GM18511 (cell line): ENCODE results near the gene NEGR1.

Experiments used
- ATAC-seq: cut with Tn5 transposase; IDR thresholded peaks from one replicate; pipeline ENCODE4 v1.9.1; 2021; ENCODE audit warnings: mild to moderate bottlenecking, moderate library complexity; ENCODE audit not compliant: unreplicated experiment

Gene NEGR1

GRCh38 chr1:72122099-72122880 is 160.0 kb downstream of the NEGR1 start:
- ATAC-seq, result no peak

- ATAC-seq, result no peak
Measured at GRCh38 chr1:72119491-72119890, 162.8 kb downstream of the NEGR1 start.

GRCh38 chr1:72117621-72118020 is 164.7 kb downstream of the NEGR1 start:
- no peak for ATAC-seq

GRCh38 chr1:72115290-72115689 is 167.0 kb downstream of the NEGR1 start:
- ATAC-seq, result no peak

- ATAC-seq, result no peak
Measured at GRCh38 chr1:72111662-72112061, 170.7 kb downstream of the NEGR1 start.

- no peak for ATAC-seq
Measured at GRCh38 chr1:72109916-72110315, 172.4 kb downstream of the NEGR1 start.

GRCh38 chr1:72105201-72105600 is 177.1 kb downstream of the NEGR1 start:
- no peak for ATAC-seq

- no peak for ATAC-seq
Measured at GRCh38 chr1:72101840-72102632, 180.3 kb downstream of the NEGR1 start.

- no peak for ATAC-seq
Measured at GRCh38 chr1:72100771-72101170, 181.6 kb downstream of the NEGR1 start.

- no peak for ATAC-seq
Measured at GRCh38 chr1:72097851-72098570, 184.3 kb downstream of the NEGR1 start.

GRCh38 chr1:72094209-72094608 is 188.1 kb downstream of the NEGR1 start:
- ATAC-seq, result no peak

- ATAC-seq, result no peak
Measured at GRCh38 chr1:72086394-72086793, 195.9 kb downstream of the NEGR1 start.

- ATAC-seq, result no peak
Measured at GRCh38 chr1:72075425-72075824, 206.9 kb downstream of the NEGR1 start.

GRCh38 chr1:72066431-72066830 is 215.9 kb downstream of the NEGR1 start:
- no peak for ATAC-seq

- ATAC-seq, result no peak
Measured at GRCh38 chr1:72064196-72065075, 217.9 kb downstream of the NEGR1 start.

- ATAC-seq, result no peak
Measured at GRCh38 chr1:72063364-72064044, 218.8 kb downstream of the NEGR1 start.

- ATAC-seq, result no peak
Measured at GRCh38 chr1:72062584-72062983, 219.8 kb downstream of the NEGR1 start.

GRCh38 chr1:72060466-72061245 is 221.7 kb downstream of the NEGR1 start:
- no peak for ATAC-seq

GRCh38 chr1:72056516-72056915 is 225.8 kb downstream of the NEGR1 start:
- ATAC-seq, result no peak
